ENCODE measurements around the gene STIM2. TPM values are rescaled to one million over a fixed set of nuclear protein-coding genes. Genes with fewer than 3 reads are reported as not detected.

Gene STIM2
- total and polyA plus RNA-seq, 2 of the 4 experiments (the other 2 are of a cell fraction) = 16.1 to 27.6 TPM

- H3K4me2 ChIP-seq (ENCODE audit: low read depth, low read length) = no peak overlapping the region; the same call in 1 of the 2 replicates
- dilution Hi-C loops (cut with HindIII; ENCODE audit: low sequenced_read_pairs, unreplicated experiment) = no loop called here
- peak; percentile 11; the same call in 1 of the 2 replicates for ATAC-seq (ENCODE audit: low read depth)
Observed at GRCh38 chr4:26839534-26839951, 21.1 kb upstream of the STIM2 start.

More at GRCh38 chr4:26839534-26839951, 21.1 kb upstream of the STIM2 start:
- peak overlapping the region; percentile 12 for H3K18ac ChIP-seq (ENCODE audit: low read depth, low read length)
- intact Hi-C loops (cut with micrococcal nuclease) (no loop called here), in situ Hi-C loops (cut with MboI; ENCODE audit: low sequenced_read_pairs) (no loop called here)
- peak overlapping the region; percentile 18 for H2AFZ ChIP-seq (replicated peaks; ENCODE audit: low read length, poor library complexity)
- H4K5ac ChIP-seq (ENCODE audit: low read depth, low read length) = peak overlapping the region; percentile 44; the same call in 1 of the 2 replicates
- BruUV-seq (replicated peaks) = no TSS peak
- H3K27me3 ChIP-seq (ENCODE audit: control insufficient read depth, insufficient read depth, low read length) = no peaks in the 10 kb centered on the region; the same call in none of the 2 replicates
- no peak overlapping the region; the same call in 2 of the 3 replicates for H2BK15ac ChIP-seq (ENCODE audit: low read depth, low read length)
- H3K27ac ChIP-seq (ENCODE audit: insufficient read depth, low read length) = peak overlapping the region; percentile 4; the same call in 1 of the 2 replicates
- peak overlapping the region; percentile 32; the same call in 1 of the 2 replicates for H4K91ac ChIP-seq (ENCODE audit: insufficient read depth, low read depth, low read length)
- 13% methylated on average over 1 of the region's 5 CpGs; no CpG with 5 or more reads in 1 of the 2 experiments for WGBS, 2 experiments (ENCODE audit: extremely low coverage in 2 of 2, insufficient read length in 1 of 2)
- H3K4me3 ChIP-seq (ENCODE audit: insufficient read depth, low read depth, low read length) = no peak overlapping the region
- no peak overlapping the region for H2BK5ac ChIP-seq (ENCODE audit: low read depth, low read length, poor library complexity, severe bottlenecking)
- ChIA-PET POLR2A (ENCODE audit: unreplicated experiment) (no interaction called here), CTCF (no interaction called here)
- no peaks in the 10 kb centered on the region for H4K20me1 ChIP-seq (ENCODE audit: insufficient read depth, low read length)
- no peak overlapping the region for H3K9ac ChIP-seq (ENCODE audit: low read depth, low read length)
- H3K4ac ChIP-seq (ENCODE audit: low read depth, low read length) = peak overlapping the region; percentile 74
- H2AK9ac ChIP-seq (replicated peaks; ENCODE audit: low read depth, low read length, poor library complexity) = no peak overlapping the region
- H3K56ac ChIP-seq (ENCODE audit: extremely low read depth, insufficient read depth, low read length) = no peak overlapping the region
- TF ChIP-seq RFX5 (IDR thresholded peaks at IDR 0.05; ENCODE audit: low read depth, low read length) (no peak), RAD21 (IDR thresholded peaks at IDR 0.05; ENCODE audit: low read length) (no peak), NFE2L2 (IDR thresholded peaks at IDR 0.05; ENCODE audit: low read depth, low read length) (no peak), BHLHE40 (IDR thresholded peaks at IDR 0.05; ENCODE audit: low read depth, low read length) (peak; percentile 3; the same call in 1 of the 2 replicates), MAZ (IDR thresholded peaks at IDR 0.05; ENCODE audit: borderline replicate concordance, low read depth, low read length) (no peak), RCOR1 (IDR thresholded peaks at IDR 0.05; ENCODE audit: insufficient replicate concordance, low read length) (no peak), POLR2A (IDR thresholded peaks at IDR 0.05; ENCODE audit: low read depth, low read length) (no peak), CHD1 (IDR thresholded peaks at IDR 0.05; ENCODE audit: low read depth, low read length) (no peak)
- peaks cover 11% of the 10 kb centered on the region for H3K9me1 ChIP-seq (ENCODE audit: insufficient read depth, low read length)
- peaks cover 3% of the 10 kb centered on the region for H3K9me3 ChIP-seq (ENCODE audit: control insufficient read depth, insufficient read depth, low read length)
- peak; percentile 33 for DNase-seq
- peak overlapping the region; percentile 86; the same call in 1 of the 2 replicates for H2AK5ac ChIP-seq (ENCODE audit: low read depth, low read length)
- H3K36me3 ChIP-seq (ENCODE audit: control insufficient read depth, insufficient read depth, low read length) = no peaks in the 10 kb centered on the region
- peak overlapping the region in 1 of 2 experiments; percentile 57; a peak in 1 of 4 replicates for H4K8ac ChIP-seq (ENCODE audit: low read depth in 2 of 2, low read length in 2 of 2)
- peak overlapping the region; percentile 58; the same call in 1 of the 2 replicates for H3K14ac ChIP-seq (replicated peaks; ENCODE audit: low read depth, low read length)
- H3K23ac ChIP-seq (ENCODE audit: low read depth, low read length) = 0 out of 2 replicates have a peak overlapping the region, but pooled peaks have one; percentile 33
- no peak overlapping the region; the same call in 1 of the 2 replicates for H2BK20ac ChIP-seq (ENCODE audit: low read depth, low read length)
- H3K4me1 ChIP-seq (ENCODE audit: control insufficient read depth, insufficient read depth, low read length) = peaks cover 5% of the 10 kb centered on the region
- no peaks in the 10 kb centered on the region for H3K79me1 ChIP-seq (ENCODE audit: low read depth in 1 of 2, low read length in 2 of 2)
- peak overlapping the region; percentile 37 for H2BK120ac ChIP-seq (ENCODE audit: low read depth, low read length)
